Mucosa of descending colon (tissue), 3 donors: ENCODE results near the gene TLK1. TPM values are rescaled to one million over a fixed set of nuclear protein-coding genes. Genes with fewer than 3 reads are reported as not detected.
"Not testable (repeated sequence)": the region's sequence is repeated elsewhere in the genome, so short reads cannot be mapped to it uniquely, and the experiment has no call there.

Source experiments
- ATAC-seq: fragments of 200-7000 bp; cut with Tn5 transposase; one replicate; pipeline ENCODE4 v1.9.1; 2020; ENCODE audit warnings: mild to moderate bottlenecking, moderate library complexity
- DNase-seq, 3 donors: peaks; one replicate each; pipeline ENCODE4 v3.0.0-alpha.2; 2020
- H3K36me3 ChIP-seq: fragments of 200-600 bp; one replicate; pipeline ENCODE4 v1.8.0; 2021; ENCODE audit warnings: low read depth, mild to moderate bottlenecking
- H3K4me1 ChIP-seq: fragments of 200-600 bp; one replicate; pipeline ENCODE4 v1.8.0; 2021; ENCODE audit warnings: low read depth, mild to moderate bottlenecking
- H3K4me3 ChIP-seq: fragments of 200-600 bp; one replicate; pipeline ENCODE4 v1.8.0; 2021; ENCODE audit warnings: mild to moderate bottlenecking
- H3K9me3 ChIP-seq: fragments of 200-600 bp; one replicate; pipeline ENCODE4 v1.8.0; 2021; ENCODE audit warnings: mild to moderate bottlenecking
- CTCF ChIP-seq: fragments of 200-600 bp; IDR thresholded peaks from one replicate; pipeline ENCODE4 v1.8.0; 2022; ENCODE audit warnings: antibody characterized with exemption, mild to moderate bottlenecking
- intact Hi-C, 2 donors: fragments of 100-400 bp; cut with DNase I in 1 of 2; cut with micrococcal nuclease in 1 of 2; formaldehyde crosslinking; loops; one replicate each; pipeline versions ENCODE4 v1.11.0 to v1.11.1; 2022; cut with DNase I, micrococcal nuclease
- total RNA-seq, 3 donors: library from RNA; stranded (reverse); fragmentation: NEBNext Ultra II Directional in 2 of 3; extraction: Animal tissue kit (Norgen Biotek cat#: 25700) in 2 of 3; gene quantifications; one replicate each; pipeline versions ENCODE4 v1.2.1 to v1.2.4, GENCODE V29; 2021 to 2023
- donor health status: DM: no; HTN: no; CAD: no; lungs with moderate emphysema.
- donor health status: DM: no; HTN: no; CAD: no.
- donor health status: DM: no; HTN: yes; CAD: no.

Gene TLK1
- total RNA-seq, 3 donors from 2014 or later, result 91.6 to 112 (median 109) TPM

DNA sequence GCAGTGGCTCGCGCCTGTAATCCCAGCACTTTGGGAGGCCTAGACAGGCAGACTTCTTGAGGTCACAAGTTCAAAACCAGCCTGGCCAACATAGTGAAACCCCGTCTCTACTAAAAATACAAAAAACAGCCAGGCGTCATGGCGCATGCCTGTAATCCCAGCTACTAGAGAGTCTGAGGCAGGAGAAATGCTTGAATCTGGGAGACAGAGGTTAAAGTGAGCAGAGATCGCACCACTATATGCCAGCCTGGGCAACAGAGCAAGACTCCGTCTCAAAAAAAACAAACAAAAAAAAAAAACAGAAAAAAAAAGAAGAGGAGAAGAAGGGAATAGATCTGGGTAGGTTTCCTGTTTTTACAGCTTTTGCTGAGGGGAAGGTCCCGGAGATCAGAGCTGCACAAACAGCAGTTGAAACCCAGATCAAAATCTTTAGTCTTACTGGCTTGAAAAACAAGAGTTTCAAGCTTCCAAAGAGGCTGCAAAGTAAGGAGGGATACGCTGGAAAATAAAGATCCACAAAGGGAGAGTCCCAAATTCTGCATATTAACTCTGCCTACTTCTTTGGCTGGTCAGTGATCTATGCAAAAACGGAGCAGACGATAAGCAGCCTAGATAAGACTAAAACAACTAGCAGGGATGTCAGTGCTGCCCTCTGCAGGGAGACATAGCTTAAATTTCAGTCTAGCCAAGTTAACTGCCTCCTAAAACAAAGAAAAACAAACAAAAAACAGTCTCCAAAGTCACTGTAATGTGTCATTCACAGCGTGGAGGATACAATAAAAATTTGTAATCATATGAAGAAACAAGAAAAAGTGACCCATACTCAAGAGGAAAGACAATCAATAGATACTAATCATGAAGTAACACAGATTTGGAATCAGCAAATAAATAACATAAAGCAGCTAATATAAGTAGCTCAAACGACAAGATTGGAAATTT is 74.1 kb downstream of the TLK1 start:
- intact Hi-C loops, result no loop called here
- Histone ChIP-seq H3K9me3 (no peaks in the 10 kb centered on the region), H3K4me3 (no peak overlapping the region), H3K36me3 (no peaks in the 10 kb centered on the region), H3K4me1 (peaks cover 11% of the 10 kb centered on the region)
- peak; percentile 23 for TF ChIP-seq CTCF
- DNase-seq, result peak in 1 of 3 donors; percentile 71
- ATAC-seq, result peak; percentile 85

DNA sequence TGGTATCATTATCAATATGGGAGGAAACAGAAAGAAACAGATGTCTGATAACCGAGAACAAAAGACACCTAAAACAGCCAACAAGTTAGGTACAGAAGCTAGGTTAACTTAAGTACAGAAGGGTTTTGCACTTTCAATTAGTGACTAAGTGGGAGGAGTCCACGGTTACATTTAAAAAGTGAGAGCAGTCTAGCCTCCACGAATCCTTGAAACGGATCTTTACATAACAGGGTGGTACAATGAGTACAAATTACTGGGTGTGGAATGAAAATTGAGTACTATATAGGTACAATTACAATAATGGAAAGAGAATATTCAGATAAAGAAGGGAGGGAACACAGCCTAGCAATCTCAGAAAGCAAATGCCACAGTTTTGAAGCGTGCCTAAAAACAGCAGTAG is 76.6 kb downstream of the TLK1 start:
- no peaks in the 10 kb centered on the region for H3K36me3 ChIP-seq
- peak in 1 of 3 donors; percentile 17 for DNase-seq
- peaks cover 11% of the 10 kb centered on the region for H3K4me1 ChIP-seq
- TF ChIP-seq CTCF, result no peak
- no peak overlapping the region for H3K4me3 ChIP-seq
- peak; percentile 91 for ATAC-seq
- no peaks in the 10 kb centered on the region for H3K9me3 ChIP-seq
- intact Hi-C loops, result no loop called here

DNA sequence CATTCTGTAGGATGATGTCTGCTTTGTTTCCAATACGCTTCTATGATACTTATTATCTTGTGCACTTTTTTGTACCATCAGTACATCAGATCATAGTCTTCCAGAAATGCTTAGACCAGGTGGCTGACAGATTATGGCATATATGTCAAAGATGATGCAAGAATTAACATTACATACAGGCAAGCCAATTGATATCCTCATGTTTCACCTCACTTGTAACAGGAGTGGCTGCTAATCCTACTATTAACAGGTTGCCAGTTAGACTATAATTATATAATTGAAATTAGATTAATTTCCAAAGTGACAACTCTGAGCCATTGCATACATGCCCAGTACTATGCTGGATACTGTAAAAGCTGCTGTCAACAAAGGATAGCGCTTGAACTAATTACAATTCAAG is 77.2 kb downstream of the TLK1 start:
- intact Hi-C loops, result no loop called here
- no peak overlapping the region for H3K4me3 ChIP-seq
- no peaks in the 10 kb centered on the region for H3K9me3 ChIP-seq
- no peak for ATAC-seq
- no peak for DNase-seq
- no peaks in the 10 kb centered on the region for H3K36me3 ChIP-seq
- TF ChIP-seq CTCF, result no peak
- H3K4me1 ChIP-seq, result peaks cover 11% of the 10 kb centered on the region

GRCh38 chr2:171081649-171082111 is 79.0 kb downstream of the TLK1 start:
- TF ChIP-seq CTCF, result no peak
- Histone ChIP-seq H3K4me3 (no peak overlapping the region), H3K4me1 (peaks cover 7% of the 10 kb centered on the region), H3K9me3 (no peaks in the 10 kb centered on the region), H3K36me3 (no peaks in the 10 kb centered on the region)
- no peak for DNase-seq
- no peak for ATAC-seq
- intact Hi-C loops, result no loop called here

- no peak for DNase-seq
- ATAC-seq, result no peak
- TF ChIP-seq CTCF, result no peak
- intact Hi-C loops, result no loop called here
- Histone ChIP-seq H3K4me1 (no peaks in the 10 kb centered on the region), H3K36me3 (no peaks in the 10 kb centered on the region), H3K4me3 (no peak overlapping the region), H3K9me3 (no peaks in the 10 kb centered on the region)
Observed at GRCh38 chr2:171080607-171081006, 80.1 kb downstream of the TLK1 start.

- H3K9me3 ChIP-seq, DNase-seq, H3K4me1 ChIP-seq, H3K36me3 ChIP-seq, ATAC-seq, intact Hi-C loops, H3K4me3 ChIP-seq: not testable (repeated sequence)
Observed at GRCh38 chr2:171076422-171076821, 84.3 kb downstream of the TLK1 start.
